ENCODE measurements around the gene C9orf72. TPM values are rescaled to one million over a fixed set of nuclear protein-coding genes. Genes with fewer than 3 reads are reported as not detected.

C9orf72 gene
- total and polyA plus RNA-seq, 2 of the 8 experiments (the other 6 are each of a cell fraction or from before 2014, with no cell fraction given) = 7.2 to 17.5 TPM

Other genes starting within 250 kb of the C9orf72 start
- gene IFNK, start 49.2 kb downstream of the C9orf72 start, total RNA-seq (2021; fragmentation: NEBNext Ultra II Directional; extraction: Animal tissue kit (Norgen Biotek cat#: 25700)) = not detected in 2 replicates
- not detected in 2 replicates for gene IFNK, start 49.2 kb downstream of the C9orf72 start, polyA plus RNA-seq (2011; rRNA removed)
- gene MOB3B, start 43.7 kb downstream of the C9orf72 start, total RNA-seq (2021; fragmentation: NEBNext Ultra II Directional; extraction: Animal tissue kit (Norgen Biotek cat#: 25700)) = 14.9 and 16.1 TPM in 2 replicates
- gene MOB3B, start 43.7 kb downstream of the C9orf72 start, polyA plus RNA-seq (2011; rRNA removed) = 6.9 and 12.7 TPM in 2 replicates